ENCODE results near the gene NAE1. TPM values are rescaled to one million over a fixed set of nuclear protein-coding genes. Genes with fewer than 3 reads are reported as not detected.

NAE1 gene
- total RNA-seq, 2 donors from 2014 or later = 25.7 to 34.6 TPM

DNA sequence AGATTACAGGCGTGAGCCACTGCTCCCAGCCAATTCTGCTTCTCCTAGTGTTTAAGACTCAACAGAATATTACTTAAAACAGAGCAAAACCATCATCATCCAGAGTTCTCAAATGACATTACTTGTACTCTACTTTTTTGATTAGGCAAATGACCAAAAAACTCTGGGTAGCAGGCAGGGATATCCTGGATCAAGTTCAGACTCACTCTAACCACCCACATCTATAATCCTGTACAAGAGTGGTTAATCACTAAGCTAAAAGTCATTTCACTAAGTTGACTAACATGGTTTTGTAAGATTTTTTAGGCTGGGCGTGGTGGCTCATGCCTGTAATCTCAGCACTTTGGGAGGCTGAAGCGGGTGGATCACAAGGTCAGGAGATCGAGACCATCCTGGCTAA is 6.8 kb downstream of the NAE1 start:
- Histone ChIP-seq H3K27me3 (no peaks in the 10 kb centered on the region), H3K9me3 (no peaks in the 10 kb centered on the region), H3K4me3 (no peak overlapping the region), H3K36me3 (replicated peaks in 1 of 2; ENCODE audit: insufficient read depth in 1 of 2, low read depth in 2 of 2) (peaks cover 5 to 14% of the 10 kb centered on the region in 2 donors), H3K4me1 (peaks cover 8% of the 10 kb centered on the region), H3K27ac (no peak overlapping the region)
- intact Hi-C loops (cut with DNase I) = no loop called here
- WGBS, 2 donors = 90 to 92% methylated on average over 4 of the region's 4 CpGs
- no peak for DNase-seq
- ATAC-seq = no peak
- TF ChIP-seq, protein P1, sequence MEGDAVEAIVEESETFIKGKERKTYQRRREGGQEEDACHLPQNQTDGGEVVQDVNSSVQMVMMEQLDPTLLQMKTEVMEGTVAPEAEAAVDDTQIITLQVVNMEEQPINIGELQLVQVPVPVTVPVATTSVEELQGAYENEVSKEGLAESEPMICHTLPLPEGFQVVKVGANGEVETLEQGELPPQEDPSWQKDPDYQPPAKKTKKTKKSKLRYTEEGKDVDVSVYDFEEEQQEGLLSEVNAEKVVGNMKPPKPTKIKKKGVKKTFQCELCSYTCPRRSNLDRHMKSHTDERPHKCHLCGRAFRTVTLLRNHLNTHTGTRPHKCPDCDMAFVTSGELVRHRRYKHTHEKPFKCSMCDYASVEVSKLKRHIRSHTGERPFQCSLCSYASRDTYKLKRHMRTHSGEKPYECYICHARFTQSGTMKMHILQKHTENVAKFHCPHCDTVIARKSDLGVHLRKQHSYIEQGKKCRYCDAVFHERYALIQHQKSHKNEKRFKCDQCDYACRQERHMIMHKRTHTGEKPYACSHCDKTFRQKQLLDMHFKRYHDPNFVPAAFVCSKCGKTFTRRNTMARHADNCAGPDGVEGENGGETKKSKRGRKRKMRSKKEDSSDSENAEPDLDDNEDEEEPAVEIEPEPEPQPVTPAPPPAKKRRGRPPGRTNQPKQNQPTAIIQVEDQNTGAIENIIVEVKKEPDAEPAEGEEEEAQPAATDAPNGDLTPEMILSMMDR (IDR thresholded peaks at IDR 0.05) = no peak
- TF ChIP-seq POLR2A (IDR thresholded peaks at IDR 0.05) = no peak

DNA sequence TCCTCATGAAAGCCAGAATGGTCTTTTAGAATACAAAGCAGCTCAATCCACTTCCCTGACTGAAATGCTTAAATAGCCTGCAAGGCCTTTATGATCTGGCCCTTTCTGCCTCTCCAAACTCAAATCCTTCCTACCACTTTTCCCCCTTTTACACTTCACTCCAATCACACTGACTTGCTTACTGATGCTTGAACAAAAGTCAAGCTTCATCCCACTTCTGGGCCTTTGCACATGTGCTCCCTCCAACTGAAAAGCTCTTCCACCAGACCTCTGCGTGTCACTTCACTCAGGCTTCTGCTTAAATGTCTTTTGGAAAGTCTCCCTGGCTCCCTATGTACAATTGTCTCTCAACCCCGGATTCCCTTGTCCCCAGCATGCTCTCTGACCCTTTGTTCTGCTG is 16.0 kb downstream of the NAE1 start:
- Histone ChIP-seq H3K27me3 (no peaks in the 10 kb centered on the region), H3K4me1 (no peaks in the 10 kb centered on the region), H3K27ac (no peak overlapping the region), H3K4me3 (no peak overlapping the region), H3K9me3 (no peaks in the 10 kb centered on the region), H3K36me3 (replicated peaks in 1 of 2; ENCODE audit: insufficient read depth in 1 of 2, low read depth in 2 of 2) (peaks cover 4 to 33% of the 10 kb centered on the region in 2 donors)
- TF ChIP-seq, protein P1 (IDR thresholded peaks at IDR 0.05) = no peak
- TF ChIP-seq POLR2A (IDR thresholded peaks at IDR 0.05) = no peak
- 89 to 93% methylated on average over 2 of the region's 2 CpGs for WGBS, 2 donors
- DNase-seq (no peak), ATAC-seq (no peak)
- intact Hi-C loops (cut with DNase I) = no loop called here

DNA sequence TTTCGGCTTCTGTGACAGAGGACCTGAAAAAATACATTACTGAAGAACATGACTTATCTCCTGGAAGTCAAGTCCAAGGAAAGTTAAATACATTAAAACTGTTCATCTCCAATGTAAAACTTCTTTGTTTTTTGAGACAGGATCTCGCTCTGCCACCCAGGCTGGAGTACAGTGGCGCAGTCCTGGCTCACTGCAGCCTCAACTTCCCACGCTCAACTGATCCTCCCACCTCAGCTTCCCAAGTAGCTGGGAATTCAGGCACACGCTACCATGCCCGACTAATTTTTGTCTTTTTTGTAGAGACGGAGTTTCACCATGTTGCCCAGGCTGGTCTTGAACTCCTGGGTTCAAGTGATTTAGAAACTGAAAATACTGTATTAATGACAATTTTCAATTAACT is 19.7 kb downstream of the NAE1 start:
- H3K4me3 ChIP-seq = no peak overlapping the region
- H3K9me3 ChIP-seq = no peaks in the 10 kb centered on the region
- peaks cover 4 to 17% of the 10 kb centered on the region in 2 donors for H3K36me3 ChIP-seq (replicated peaks in 1 of 2; ENCODE audit: insufficient read depth in 1 of 2, low read depth in 2 of 2)
- no peaks in the 10 kb centered on the region for H3K4me1 ChIP-seq
- DNase-seq (no peak), ATAC-seq (no peak)
- H3K27ac ChIP-seq = no peak overlapping the region
- no peaks in the 10 kb centered on the region for H3K27me3 ChIP-seq
- no peak for TF ChIP-seq POLR2A (IDR thresholded peaks at IDR 0.05)
- TF ChIP-seq, protein P1 (IDR thresholded peaks at IDR 0.05) = no peak
- 94 to 98% methylated on average over 7 of the region's 7 CpGs for WGBS, 2 donors
- intact Hi-C loops (cut with DNase I) = no loop called here

DNA sequence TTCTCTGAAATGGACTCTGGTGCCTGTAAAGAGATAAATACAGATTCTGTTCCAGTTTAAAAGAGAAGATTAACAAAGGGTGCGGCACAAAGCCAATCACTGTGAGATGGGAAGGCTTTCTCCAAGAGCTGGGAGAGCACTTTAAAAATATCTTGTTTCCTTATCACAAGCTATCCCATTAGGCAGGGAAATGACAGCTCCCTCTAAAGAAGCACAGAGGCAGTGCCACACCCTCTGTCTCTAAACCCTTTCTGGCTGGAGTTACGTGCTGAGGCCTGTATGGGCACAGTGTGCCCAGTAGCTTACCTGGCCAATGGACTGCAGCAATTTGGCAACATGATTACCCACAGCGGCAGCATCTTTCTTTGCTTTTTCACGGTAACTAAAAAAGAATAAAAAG is 20.4 kb downstream of the NAE1 start:
- Histone ChIP-seq H3K9me3 (no peaks in the 10 kb centered on the region), H3K27me3 (no peaks in the 10 kb centered on the region), H3K27ac (no peak overlapping the region), H3K4me1 (no peaks in the 10 kb centered on the region), H3K36me3 (replicated peaks in 1 of 2; ENCODE audit: insufficient read depth in 1 of 2, low read depth in 2 of 2) (peaks cover 0 to 20% of the 10 kb centered on the region in 2 donors), H3K4me3 (no peak overlapping the region)
- WGBS, 2 donors = 91 to 92% methylated on average over 4 of the region's 4 CpGs
- TF ChIP-seq POLR2A (IDR thresholded peaks at IDR 0.05) = no peak
- TF ChIP-seq, protein P1 (IDR thresholded peaks at IDR 0.05) = no peak
- ATAC-seq (no peak), DNase-seq (no peak)
- intact Hi-C loops (cut with DNase I) = no loop called here

DNA sequence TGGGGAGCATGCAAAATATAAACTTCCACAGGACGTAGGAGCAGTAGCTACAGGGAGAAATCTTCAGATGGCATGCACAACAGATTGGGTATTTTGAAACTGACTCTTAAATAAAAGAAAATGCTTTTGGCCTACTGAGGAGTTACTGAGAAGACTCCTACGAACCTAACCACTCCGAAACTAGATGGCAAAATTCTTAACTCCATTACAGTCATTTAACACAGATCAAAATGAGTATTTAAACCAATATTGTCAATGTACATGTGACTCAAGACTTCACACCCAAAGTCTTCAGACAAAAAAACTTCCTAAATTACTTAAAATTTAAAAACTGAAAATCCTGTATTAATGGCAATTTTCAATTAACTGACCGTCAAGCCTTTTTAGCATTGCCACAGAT is 21.0 kb downstream of the NAE1 start:
- H3K36me3 ChIP-seq (replicated peaks in 1 of 2; ENCODE audit: insufficient read depth in 1 of 2, low read depth in 2 of 2) = peaks cover 0 to 26% of the 10 kb centered on the region in 2 donors
- TF ChIP-seq POLR2A (IDR thresholded peaks at IDR 0.05) = no peak
- TF ChIP-seq, protein P1 (IDR thresholded peaks at IDR 0.05) = no peak
- ATAC-seq (no peak), DNase-seq (no peak)
- no peaks in the 10 kb centered on the region for H3K27me3 ChIP-seq
- H3K4me1 ChIP-seq = no peaks in the 10 kb centered on the region
- H3K4me3 ChIP-seq = no peak overlapping the region
- intact Hi-C loops (cut with DNase I) = no loop called here
- H3K27ac ChIP-seq = no peak overlapping the region
- WGBS, 2 donors = 89 to 97% methylated on average over 4 of the region's 4 CpGs
- no peaks in the 10 kb centered on the region for H3K9me3 ChIP-seq

All from body of pancreas (tissue), 4 donors.